ENCODE results near the gene HOXD12. TPM values are rescaled to one million over a fixed set of nuclear protein-coding genes. Genes with fewer than 3 reads are reported as not detected.

HOXD12 gene
- polyA plus RNA-seq, 1 donor from 2014 or later = not detected

DNA sequence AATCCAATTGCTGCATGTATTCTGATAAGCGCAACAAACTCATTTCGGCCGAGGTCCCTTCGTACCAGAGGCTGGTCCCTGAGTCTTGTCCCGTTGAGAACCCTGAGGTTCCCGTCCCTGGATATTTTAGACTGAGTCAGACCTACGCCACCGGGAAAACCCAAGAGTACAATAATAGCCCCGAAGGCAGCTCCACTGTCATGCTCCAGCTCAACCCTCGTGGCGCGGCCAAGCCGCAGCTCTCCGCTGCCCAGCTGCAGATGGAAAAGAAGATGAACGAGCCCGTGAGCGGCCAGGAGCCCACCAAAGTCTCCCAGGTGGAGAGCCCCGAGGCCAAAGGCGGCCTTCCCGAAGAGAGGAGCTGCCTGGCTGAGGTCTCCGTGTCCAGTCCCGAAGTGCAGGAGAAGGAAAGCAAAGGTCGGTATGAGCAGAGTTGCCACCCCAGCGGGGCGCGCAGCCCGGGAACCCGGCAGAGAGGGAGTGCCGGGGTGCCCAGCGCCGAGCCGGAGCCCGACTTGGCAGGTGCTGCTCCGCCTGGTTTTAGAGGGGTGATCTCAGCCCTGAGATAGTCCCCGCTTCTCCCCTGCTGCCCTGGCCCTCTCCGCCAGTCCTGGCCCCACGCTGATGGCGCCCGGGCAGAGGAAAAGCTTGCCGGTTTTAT, 17.7 kb downstream of the HOXD12 start:
- H3K4me2 ChIP-seq (ENCODE audit: low read length) = no peak overlapping the region

DNA sequence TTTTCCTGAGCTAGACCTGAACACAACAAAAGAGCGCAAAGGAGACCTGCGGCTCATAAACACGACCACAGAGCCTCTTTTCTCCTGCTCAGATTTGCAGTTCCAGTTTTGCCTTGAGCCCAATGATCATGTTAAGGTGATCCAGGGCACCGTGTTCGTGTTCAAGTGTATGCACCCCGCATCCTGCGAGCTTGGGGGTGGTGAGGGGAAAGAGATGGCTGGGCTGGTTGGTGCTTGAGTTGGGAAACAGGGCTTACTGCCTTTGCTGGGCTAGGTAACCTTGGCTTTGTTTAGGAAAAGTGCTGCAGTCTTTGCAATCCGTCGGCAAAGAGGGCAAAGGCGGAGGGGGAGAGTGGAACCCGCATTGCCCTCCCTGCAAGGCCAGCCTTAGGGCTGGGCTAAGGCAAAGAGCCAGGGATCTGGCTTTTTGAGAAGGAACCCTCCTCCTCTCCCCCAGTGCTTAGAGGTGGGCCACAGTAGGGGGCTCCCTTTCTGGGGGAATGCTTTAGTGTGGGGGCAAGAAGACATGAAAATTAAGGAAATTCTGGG, 18.3 kb downstream of the HOXD12 start:
- Histone ChIP-seq H3K36me3 (ENCODE audit: insufficient read depth, low read length) (no peaks in the 10 kb centered on the region), H2AFZ (ENCODE audit: low read depth, low read length) (no peak overlapping the region), H3K9me2 (ENCODE audit: insufficient read depth, low read length) (no peaks in the 10 kb centered on the region), H3K27me3 (ENCODE audit: insufficient read depth, low read depth, low read length) (peaks cover 99% of the 10 kb centered on the region), H3K9ac (ENCODE audit: low read length) (no peak overlapping the region), H3K79me2 (replicated peaks; ENCODE audit: insufficient read depth, low read length) (no peaks in the 10 kb centered on the region), H3K27ac (ENCODE audit: low read length) (no peak overlapping the region), H3F3A (ENCODE audit: insufficient read depth, low read length, poor library complexity, severe bottlenecking) (no peaks in the 10 kb centered on the region), H3K4me2 (ENCODE audit: low read length) (no peak overlapping the region), H4K20me1 (ENCODE audit: insufficient read depth) (no peaks in the 10 kb centered on the region), H3K4me3 (ENCODE audit: low read length) (no peak overlapping the region), H3K9me3 (ENCODE audit: low read length) (peaks cover 27% of the 10 kb centered on the region)
- TF ChIP-seq, protein P1, sequence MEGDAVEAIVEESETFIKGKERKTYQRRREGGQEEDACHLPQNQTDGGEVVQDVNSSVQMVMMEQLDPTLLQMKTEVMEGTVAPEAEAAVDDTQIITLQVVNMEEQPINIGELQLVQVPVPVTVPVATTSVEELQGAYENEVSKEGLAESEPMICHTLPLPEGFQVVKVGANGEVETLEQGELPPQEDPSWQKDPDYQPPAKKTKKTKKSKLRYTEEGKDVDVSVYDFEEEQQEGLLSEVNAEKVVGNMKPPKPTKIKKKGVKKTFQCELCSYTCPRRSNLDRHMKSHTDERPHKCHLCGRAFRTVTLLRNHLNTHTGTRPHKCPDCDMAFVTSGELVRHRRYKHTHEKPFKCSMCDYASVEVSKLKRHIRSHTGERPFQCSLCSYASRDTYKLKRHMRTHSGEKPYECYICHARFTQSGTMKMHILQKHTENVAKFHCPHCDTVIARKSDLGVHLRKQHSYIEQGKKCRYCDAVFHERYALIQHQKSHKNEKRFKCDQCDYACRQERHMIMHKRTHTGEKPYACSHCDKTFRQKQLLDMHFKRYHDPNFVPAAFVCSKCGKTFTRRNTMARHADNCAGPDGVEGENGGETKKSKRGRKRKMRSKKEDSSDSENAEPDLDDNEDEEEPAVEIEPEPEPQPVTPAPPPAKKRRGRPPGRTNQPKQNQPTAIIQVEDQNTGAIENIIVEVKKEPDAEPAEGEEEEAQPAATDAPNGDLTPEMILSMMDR (IDR thresholded peaks at IDR 0.05; ENCODE audit: poor library complexity, severe bottlenecking) = no peak
- TF ChIP-seq, protein P2, sequence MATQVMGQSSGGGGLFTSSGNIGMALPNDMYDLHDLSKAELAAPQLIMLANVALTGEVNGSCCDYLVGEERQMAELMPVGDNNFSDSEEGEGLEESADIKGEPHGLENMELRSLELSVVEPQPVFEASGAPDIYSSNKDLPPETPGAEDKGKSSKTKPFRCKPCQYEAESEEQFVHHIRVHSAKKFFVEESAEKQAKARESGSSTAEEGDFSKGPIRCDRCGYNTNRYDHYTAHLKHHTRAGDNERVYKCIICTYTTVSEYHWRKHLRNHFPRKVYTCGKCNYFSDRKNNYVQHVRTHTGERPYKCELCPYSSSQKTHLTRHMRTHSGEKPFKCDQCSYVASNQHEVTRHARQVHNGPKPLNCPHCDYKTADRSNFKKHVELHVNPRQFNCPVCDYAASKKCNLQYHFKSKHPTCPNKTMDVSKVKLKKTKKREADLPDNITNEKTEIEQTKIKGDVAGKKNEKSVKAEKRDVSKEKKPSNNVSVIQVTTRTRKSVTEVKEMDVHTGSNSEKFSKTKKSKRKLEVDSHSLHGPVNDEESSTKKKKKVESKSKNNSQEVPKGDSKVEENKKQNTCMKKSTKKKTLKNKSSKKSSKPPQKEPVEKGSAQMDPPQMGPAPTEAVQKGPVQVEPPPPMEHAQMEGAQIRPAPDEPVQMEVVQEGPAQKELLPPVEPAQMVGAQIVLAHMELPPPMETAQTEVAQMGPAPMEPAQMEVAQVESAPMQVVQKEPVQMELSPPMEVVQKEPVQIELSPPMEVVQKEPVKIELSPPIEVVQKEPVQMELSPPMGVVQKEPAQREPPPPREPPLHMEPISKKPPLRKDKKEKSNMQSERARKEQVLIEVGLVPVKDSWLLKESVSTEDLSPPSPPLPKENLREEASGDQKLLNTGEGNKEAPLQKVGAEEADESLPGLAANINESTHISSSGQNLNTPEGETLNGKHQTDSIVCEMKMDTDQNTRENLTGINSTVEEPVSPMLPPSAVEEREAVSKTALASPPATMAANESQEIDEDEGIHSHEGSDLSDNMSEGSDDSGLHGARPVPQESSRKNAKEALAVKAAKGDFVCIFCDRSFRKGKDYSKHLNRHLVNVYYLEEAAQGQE (IDR thresholded peaks at IDR 0.05; ENCODE audit: borderline replicate concordance) = no peak
- no peak for TF ChIP-seq SMC3 (conservative IDR thresholded peaks at IDR 0.05; ENCODE audit: poor library complexity)
- TF ChIP-seq MXI1 (conservative IDR thresholded peaks at IDR 0.05; ENCODE audit: poor library complexity, severe bottlenecking) = no peak
- no peak for TF ChIP-seq EP300 (conservative IDR thresholded peaks at IDR 0.05; ENCODE audit: poor library complexity, severe bottlenecking)
- TF ChIP-seq POLR2AphosphoS5 (IDR thresholded peaks at IDR 0.05) = no peak
- no peak for TF ChIP-seq RAD21 (conservative IDR thresholded peaks at IDR 0.05)
- TF ChIP-seq EZH2 (IDR thresholded peaks at IDR 0.05; ENCODE audit: borderline replicate concordance, insufficient read depth, low read length, poor library complexity, severe bottlenecking) = no peak
- TF ChIP-seq TAF1 (IDR thresholded peaks at IDR 0.05; ENCODE audit: low read depth) = no peak

More for the DNA sequence above, 17.7 kb downstream of the HOXD12 start:
- Histone ChIP-seq H3K4me3 (ENCODE audit: low read length) (no peak overlapping the region), H2AFZ (ENCODE audit: low read depth, low read length) (no peak overlapping the region), H3K9ac (ENCODE audit: low read length) (no peak overlapping the region), H3K27me3 (ENCODE audit: insufficient read depth, low read depth, low read length) (peaks cover 99% of the 10 kb centered on the region), H3K36me3 (ENCODE audit: insufficient read depth, low read length) (no peaks in the 10 kb centered on the region), H4K20me1 (ENCODE audit: insufficient read depth) (no peaks in the 10 kb centered on the region), H3K9me2 (ENCODE audit: insufficient read depth, low read length) (no peaks in the 10 kb centered on the region), H3K9me3 (ENCODE audit: low read length) (peaks cover 32% of the 10 kb centered on the region), H3F3A (ENCODE audit: insufficient read depth, low read length, poor library complexity, severe bottlenecking) (no peaks in the 10 kb centered on the region), H3K27ac (ENCODE audit: low read length) (no peak overlapping the region), H3K79me2 (replicated peaks; ENCODE audit: insufficient read depth, low read length) (no peaks in the 10 kb centered on the region)
- TF ChIP-seq TAF1 (IDR thresholded peaks at IDR 0.05; ENCODE audit: low read depth) (no peak), POLR2AphosphoS5 (IDR thresholded peaks at IDR 0.05) (no peak), MXI1 (conservative IDR thresholded peaks at IDR 0.05; ENCODE audit: poor library complexity, severe bottlenecking) (no peak), SMC3 (conservative IDR thresholded peaks at IDR 0.05; ENCODE audit: poor library complexity) (no peak), RAD21 (conservative IDR thresholded peaks at IDR 0.05) (no peak), EZH2 (IDR thresholded peaks at IDR 0.05; ENCODE audit: borderline replicate concordance, insufficient read depth, low read length, poor library complexity, severe bottlenecking) (no peak), EP300 (conservative IDR thresholded peaks at IDR 0.05; ENCODE audit: poor library complexity, severe bottlenecking) (no peak)
- TF ChIP-seq, protein P2 (IDR thresholded peaks at IDR 0.05; ENCODE audit: borderline replicate concordance) = no peak
- TF ChIP-seq, protein P1 (IDR thresholded peaks at IDR 0.05; ENCODE audit: poor library complexity, severe bottlenecking) = no peak

Data from neural cell (in vitro differentiated cells).